Measurements from ENCODE around the gene DMBX1. TPM values are rescaled to one million over a fixed set of nuclear protein-coding genes. Genes with fewer than 3 reads are reported as not detected.

The DMBX1 gene
- total and polyA plus RNA-seq, 2 of the 4 experiments (the other 2 are of a cell fraction), result not detected

DNA sequence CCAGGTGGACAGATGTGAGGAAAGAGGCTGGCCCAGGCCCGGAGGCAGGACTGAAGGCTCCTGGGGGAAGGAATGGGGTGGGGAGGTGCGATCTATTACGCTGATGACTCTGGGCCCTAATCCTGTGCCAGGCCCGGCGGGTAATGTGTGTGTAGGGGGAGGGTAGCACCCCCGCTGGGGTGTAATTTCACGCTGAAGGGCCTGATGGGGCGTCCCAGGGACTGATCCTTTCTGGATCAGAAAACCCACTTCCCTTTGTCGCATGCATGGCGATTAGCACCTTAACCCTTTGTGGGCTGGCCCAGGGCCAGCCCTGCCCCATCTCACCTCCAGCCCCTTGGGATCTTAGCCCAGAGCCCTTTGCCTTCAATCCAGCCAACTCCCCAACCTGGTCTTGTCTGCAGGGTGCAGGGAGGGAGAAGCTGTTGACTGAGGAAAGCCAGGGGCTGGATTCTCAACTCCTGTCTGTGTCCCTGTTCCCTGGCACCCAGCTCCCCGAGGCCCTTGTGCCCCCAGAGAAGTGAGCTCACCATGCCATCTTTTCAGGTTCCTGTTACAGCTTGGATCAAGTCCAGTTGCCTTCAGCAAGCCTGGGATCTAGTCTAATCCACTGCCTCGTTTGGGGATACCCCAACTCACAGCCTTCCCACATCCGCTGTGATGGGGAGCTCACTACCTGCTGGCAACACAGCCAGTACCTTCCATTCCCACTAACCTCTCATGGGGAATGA lies 35.8 kb downstream of the DMBX1 start:
- intact Hi-C loops (cut with micrococcal nuclease) (no loop called here), in situ Hi-C loops (cut with MboI; ENCODE audit: low sequenced_read_pairs) (loop anchor here (5.0 kb wide), 3 partner anchors 48 to 118 kb away; no protein-coding TSS in a partner anchor), dilution Hi-C loops (cut with HindIII; ENCODE audit: low sequenced_read_pairs, unreplicated experiment) (no loop called here)
- POLR2A ChIA-PET (ENCODE audit: unreplicated experiment), result no interaction called here
- Histone ChIP-seq H3K56ac (ENCODE audit: extremely low read depth, insufficient read depth, low read length) (no peak overlapping the region), H3K23ac (ENCODE audit: low read depth, low read length) (no peak overlapping the region), H3K14ac (replicated peaks; ENCODE audit: low read depth, low read length) (no peak overlapping the region), H4K20me1 (ENCODE audit: insufficient read depth, low read length) (0 out of 2 replicates have a peak, but pooled peaks cover 3% of the 10 kb centered on the region), H3K9me1 (ENCODE audit: insufficient read depth, low read length) (peaks cover 3% of the 10 kb centered on the region), H3K4me2 (ENCODE audit: low read depth, low read length) (no peak overlapping the region), H3K4ac (ENCODE audit: low read depth, low read length) (no peak overlapping the region), H2BK5ac (ENCODE audit: low read depth, low read length, poor library complexity, severe bottlenecking) (no peak overlapping the region), H3K4me1 (ENCODE audit: control insufficient read depth, insufficient read depth, low read length) (peaks cover 10% of the 10 kb centered on the region), H3K9me3 (ENCODE audit: control insufficient read depth, insufficient read depth, low read length) (no peaks in the 10 kb centered on the region), H3K18ac (ENCODE audit: low read depth, low read length) (no peak overlapping the region), H3K79me1 (ENCODE audit: low read depth in 1 of 2, low read length in 2 of 2) (no peaks in the 10 kb centered on the region), H2AFZ (replicated peaks; ENCODE audit: low read length, poor library complexity) (no peak overlapping the region), H3K27ac (ENCODE audit: insufficient read depth, low read length) (no peak overlapping the region), H4K8ac (ENCODE audit: low read depth in 2 of 2, low read length in 2 of 2) (no peak overlapping the region), H3K27me3 (ENCODE audit: control insufficient read depth, insufficient read depth, low read length) (peaks cover 37% of the 10 kb centered on the region), H2BK120ac (ENCODE audit: low read depth, low read length) (no peak overlapping the region), H3K4me3 (ENCODE audit: insufficient read depth, low read depth, low read length) (no peak overlapping the region), H2BK20ac (ENCODE audit: low read depth, low read length) (no peak overlapping the region), H2BK15ac (ENCODE audit: low read depth, low read length) (no peak overlapping the region), H4K5ac (ENCODE audit: low read depth, low read length) (no peak overlapping the region), H2AK9ac (replicated peaks; ENCODE audit: low read depth, low read length, poor library complexity) (no peak overlapping the region), H3K36me3 (ENCODE audit: control insufficient read depth, insufficient read depth, low read length) (no peaks in the 10 kb centered on the region), H4K91ac (ENCODE audit: insufficient read depth, low read depth, low read length) (no peak overlapping the region), H2AK5ac (ENCODE audit: low read depth, low read length) (no peak overlapping the region), H3K9ac (ENCODE audit: low read depth, low read length) (no peak overlapping the region)
- no TSS peak for BruUV-seq (replicated peaks)
- DNase-seq (no peak), ATAC-seq (ENCODE audit: low read depth) (no peak)
- 50% methylated on average over 4 of the region's 13 CpGs; no CpG with 5 or more reads in 1 of the 2 experiments for WGBS, 2 experiments (ENCODE audit: extremely low coverage in 2 of 2, insufficient read length in 1 of 2)
- CTCF ChIA-PET, result no interaction called here
- TF ChIP-seq RAD21 (IDR thresholded peaks at IDR 0.05; ENCODE audit: low read length) (no peak), NFE2L2 (IDR thresholded peaks at IDR 0.05; ENCODE audit: low read depth, low read length) (no peak), BHLHE40 (IDR thresholded peaks at IDR 0.05; ENCODE audit: low read depth, low read length) (no peak), FOS (IDR thresholded peaks at IDR 0.05; ENCODE audit: low read depth, low read length) (no peak)
